Sigmoid colon (tissue), 7 donors: Measurements from ENCODE around the gene PEX10. TPM values are rescaled to one million over a fixed set of nuclear protein-coding genes. Genes with fewer than 3 reads are reported as not detected.

Experiments
- DNase-seq: peaks from one replicate; pipeline ENCODE4 v3.0.0-alpha.2; 2019
- H3K27ac ChIP-seq, 4 donors: fragments of 200-600 bp; sonication (generic); one replicate each; pipeline ENCODE4 v1.5.1; 2016 to 2019; ENCODE audit warnings: mild to moderate bottlenecking in 1 of 4
- H3K27me3 ChIP-seq, 3 donors: fragments of 200-600 bp; sonication (generic); one replicate each; pipeline ENCODE4 v1.5.1; 2019; ENCODE audit warnings: mild to moderate bottlenecking in 1 of 3
- H3K36me3 ChIP-seq, 4 donors: fragments of 200-600 bp; sonication (generic); one replicate each; pipeline ENCODE4 v1.5.1; 2016 to 2019
- H3K4me1 ChIP-seq, 4 donors: fragments of 200-600 bp; sonication (generic); one replicate each; pipeline ENCODE4 v1.5.1; 2017 to 2019
- H3K4me3 ChIP-seq, 4 donors: fragments of 200-600 bp; sonication (generic); one replicate each; pipeline ENCODE4 v1.5.1; 2017 to 2019; ENCODE audit warnings: mild to moderate bottlenecking in 2 of 4, moderate library complexity in 1 of 4
- H3K9me3 ChIP-seq, 4 donors: fragments of 200-600 bp in 3 of 4; sonication (generic) in 3 of 4; one replicate each; pipeline versions ENCODE4 v1.5.1 to v1.6.1; 2013 to 2019
- CTCF ChIP-seq, 4 experiments: fragments of 450-650 bp in 3 of 4; fragments of 200-600 bp in 1 of 4; IDR thresholded peaks; one replicate each; pipeline ENCODE4 v1.5.1; 2016 to 2019; ENCODE audit warnings: antibody characterized with exemption in 4 of 4, mild to moderate bottlenecking in 3 of 4, moderate library complexity in 2 of 4
- EP300 ChIP-seq, 4 donors: sonication (generic); formaldehyde crosslinking; IDR thresholded peaks; one replicate each; pipeline ENCODE4 v1.6.1; 2017; ENCODE audit warnings: antibody characterized with exemption in 4 of 4
- POLR2A ChIP-seq, 2 donors: fragments of 450-650 bp; IDR thresholded peaks; one replicate each; pipeline ENCODE4 v1.6.1; 2016; ENCODE audit warnings: antibody characterized with exemption in 2 of 2, mild to moderate bottlenecking in 2 of 2, moderate library complexity in 2 of 2
- POLR2AphosphoS5 ChIP-seq, 4 donors: sonication (generic); formaldehyde crosslinking; IDR thresholded peaks; one replicate each; pipeline ENCODE4 v1.6.1; 2017; ENCODE audit warnings: antibody characterized with exemption in 4 of 4
- WGBS, 2 donors: extraction: QIAGEN DNeasy Blood & Tissue Kit; methylation state at CpG; one replicate each; pipeline ENCODE4 v1.1.7; 2013; 5-methylcytosine and 5-hydroxymethylcytosine counted together
- intact Hi-C: fragments of 100-400 bp; cut with DNase I; formaldehyde crosslinking; loops from one replicate; pipeline ENCODE4 v1.15.1; 2023
- polyA plus RNA-seq, 3 donors: library from polyadenylated mRNA; stranded (reverse); fragments of 200-250 nt; gene quantifications; one replicate each; pipeline ENCODE4 v1.2.3, GENCODE V29; 2013
- total RNA-seq, 4 donors: library from RNA; depleted of rRNA; stranded (reverse); fragments of >200 nt; gene quantifications; one replicate each; pipeline ENCODE4 v1.1.0, GENCODE V29; 2016
- donor health status: healthy with polysubstance abuse.
- donor health status: Bipolar disorder and iron deficiency.
- donor health status: healthy.

Gene PEX10
- total and polyA plus RNA-seq, 7 donors, result 9.9 to 21.9 (median 13.8) TPM

GRCh38 chr1:2397007-2397679 lies 15.2 kb downstream of the PEX10 start:
- TF ChIP-seq EP300 (IDR thresholded peaks at IDR 0.05) (no peak), POLR2AphosphoS5 (IDR thresholded peaks at IDR 0.05) (no peak), CTCF (IDR thresholded peaks at IDR 0.05) (no peak), POLR2A (IDR thresholded peaks at IDR 0.05) (no peak)
- peaks cover 0 to 29% (median 28%) of the 10 kb centered on the region in 4 donors for H3K4me1 ChIP-seq
- intact Hi-C loops, result no loop called here
- no peaks in the 10 kb centered on the region for H3K27me3 ChIP-seq
- no peak overlapping the region for H3K4me3 ChIP-seq
- no peak for DNase-seq
- H3K9me3 ChIP-seq, result no peaks in the 10 kb centered on the region
- H3K27ac ChIP-seq, result no peak overlapping the region
- peaks cover 33 to 83% (median 54%) of the 10 kb centered on the region in 4 donors for H3K36me3 ChIP-seq
- 84 to 89% methylated on average over 19 of the region's 19 CpGs for whole genome bisulfite sequencing, 2 donors

GRCh38 chr1:2396476-2396875 lies 15.9 kb downstream of the PEX10 start:
- H3K9me3 ChIP-seq, result no peaks in the 10 kb centered on the region

GRCh38 chr1:2396059-2396458 lies 16.3 kb downstream of the PEX10 start:
- Histone ChIP-seq H3K4me3 (no peak overlapping the region), H3K36me3 (peaks cover 25 to 74% (median 47%) of the 10 kb centered on the region in 4 donors), H3K27ac (no peak overlapping the region), H3K4me1 (peaks cover 0 to 32% (median 29%) of the 10 kb centered on the region in 4 donors), H3K27me3 (no peaks in the 10 kb centered on the region), H3K9me3 (no peaks in the 10 kb centered on the region)
- intact Hi-C loops, result no loop called here
- TF ChIP-seq POLR2AphosphoS5 (IDR thresholded peaks at IDR 0.05) (no peak), EP300 (IDR thresholded peaks at IDR 0.05) (no peak), POLR2A (IDR thresholded peaks at IDR 0.05) (no peak), CTCF (IDR thresholded peaks at IDR 0.05) (no peak)
- WGBS, 2 donors, result 90 to 95% methylated on average over 17 of the region's 17 CpGs
- no peak for DNase-seq

More at GRCh38 chr1:2396476-2396875, 15.9 kb downstream of the PEX10 start:
- peaks cover 26 to 76% (median 47%) of the 10 kb centered on the region in 4 donors for H3K36me3 ChIP-seq
- H3K4me3 ChIP-seq, result no peak overlapping the region
- no peak overlapping the region for H3K27ac ChIP-seq
- DNase-seq, result no peak
- WGBS, 2 donors, result 95 to 96% methylated on average over 5 of the region's 5 CpGs
- H3K27me3 ChIP-seq, result no peaks in the 10 kb centered on the region
- H3K4me1 ChIP-seq, result peaks cover 0 to 31% (median 29%) of the 10 kb centered on the region in 4 donors
- intact Hi-C loops, result no loop called here
- TF ChIP-seq EP300 (IDR thresholded peaks at IDR 0.05) (no peak), CTCF (IDR thresholded peaks at IDR 0.05) (no peak), POLR2AphosphoS5 (IDR thresholded peaks at IDR 0.05) (no peak), POLR2A (IDR thresholded peaks at IDR 0.05) (no peak)

GRCh38 chr1:2395245-2395644 lies 17.1 kb downstream of the PEX10 start:
- Histone ChIP-seq H3K9me3 (no peaks in the 10 kb centered on the region), H3K27me3 (no peaks in the 10 kb centered on the region), H3K36me3 (peaks cover 18 to 66% (median 40%) of the 10 kb centered on the region in 4 donors), H3K4me1 (peaks cover 0 to 41% (median 37%) of the 10 kb centered on the region in 4 donors), H3K4me3 (no peak overlapping the region), H3K27ac (no peak overlapping the region)
- intact Hi-C loops, result no loop called here
- no peak for TF ChIP-seq POLR2AphosphoS5 (IDR thresholded peaks at IDR 0.05)
- TF ChIP-seq CTCF (IDR thresholded peaks at IDR 0.05), result no peak
- TF ChIP-seq POLR2A (IDR thresholded peaks at IDR 0.05), result no peak
- no peak for TF ChIP-seq EP300 (IDR thresholded peaks at IDR 0.05)
- 82 to 94% methylated on average over 10 of the region's 10 CpGs for WGBS, 2 donors
- peak; percentile 66 for DNase-seq
